Dendritic cell treated with granulocyte-macrophage colony-stimulating factor and Interleukin-4, amounts not matched to agents 40 ng/mL and 50 ng/mL, for 4 days (primary cell): ENCODE results near the gene PCSK9.
"Not testable (repeated sequence)": the region's sequence is repeated elsewhere in the genome, so short reads cannot be mapped to it uniquely, and the experiment has no call there.

Experiments used
- H3K27ac Mint-ChIP-seq: one replicate; pipeline ENCODE4 v1.8.0; 2022; ENCODE audit warnings: mild to moderate bottlenecking, mixed read lengths
- H3K27me3 Mint-ChIP-seq: one replicate; pipeline ENCODE4 v1.8.0; 2022; ENCODE audit warnings: mild to moderate bottlenecking, mixed read lengths
- H3K36me3 Mint-ChIP-seq: one replicate; pipeline ENCODE4 v1.8.0; 2022; ENCODE audit warnings: low read depth, mixed read lengths
- H3K4me1 Mint-ChIP-seq: one replicate; pipeline ENCODE4 v1.8.0; 2022; ENCODE audit warnings: low read depth, mixed read lengths
- H3K4me3 Mint-ChIP-seq: one replicate; pipeline ENCODE4 v1.8.0; 2022; ENCODE audit warnings: mild to moderate bottlenecking, moderate library complexity, mixed read lengths
- H3K9me3 Mint-ChIP-seq: one replicate; pipeline ENCODE4 v1.8.0; 2022; ENCODE audit warnings: mixed read lengths
- intact Hi-C: fragments of 100-400 bp; cut with micrococcal nuclease; formaldehyde crosslinking; loops from one replicate; pipeline ENCODE4 v1.15.0; 2022

PCSK9 gene

DNA sequence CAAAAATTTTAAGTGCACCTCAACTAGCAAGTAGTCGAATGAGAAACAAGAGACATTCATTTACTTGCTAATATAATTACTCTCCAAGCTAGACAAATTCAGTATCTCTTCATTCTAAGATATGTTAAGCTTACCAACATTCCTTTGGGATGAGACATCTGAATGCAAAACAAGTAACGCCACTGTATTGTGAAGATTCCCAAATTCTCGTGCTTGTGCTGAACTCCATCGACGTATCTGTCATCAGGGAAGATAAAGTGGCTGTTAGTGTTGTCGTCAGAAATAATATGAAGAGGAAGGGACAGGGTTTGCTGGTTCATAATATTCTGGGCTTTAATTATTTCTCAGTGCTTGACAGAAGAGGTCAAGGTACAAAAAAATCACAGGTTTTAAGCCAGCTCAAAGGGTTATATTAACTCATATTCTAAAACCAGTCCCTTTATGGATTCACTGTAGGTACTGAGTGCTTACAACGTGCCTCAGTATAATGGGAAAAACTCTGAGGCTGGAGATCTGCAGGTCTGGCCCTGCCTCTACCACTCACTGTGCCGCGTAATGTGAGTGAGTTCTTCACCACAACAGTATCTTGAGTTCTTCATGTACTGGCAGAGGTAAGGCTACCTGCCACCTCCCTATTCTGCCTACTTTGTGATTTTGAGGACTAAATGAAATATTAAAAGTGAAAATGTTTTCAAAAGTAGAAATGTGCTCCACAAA, 42.0 kb downstream of the PCSK9 start:
- no peaks in the 10 kb centered on the region for H3K27me3 Mint-ChIP-seq
- H3K4me1 Mint-ChIP-seq, result no peaks in the 10 kb centered on the region
- peaks cover 92% of the 10 kb centered on the region for H3K36me3 Mint-ChIP-seq
- H3K9me3 Mint-ChIP-seq, result no peaks in the 10 kb centered on the region
- no peak overlapping the region for H3K27ac Mint-ChIP-seq
- intact Hi-C loops, result no loop called here
- H3K4me3 Mint-ChIP-seq, result no peak overlapping the region

DNA sequence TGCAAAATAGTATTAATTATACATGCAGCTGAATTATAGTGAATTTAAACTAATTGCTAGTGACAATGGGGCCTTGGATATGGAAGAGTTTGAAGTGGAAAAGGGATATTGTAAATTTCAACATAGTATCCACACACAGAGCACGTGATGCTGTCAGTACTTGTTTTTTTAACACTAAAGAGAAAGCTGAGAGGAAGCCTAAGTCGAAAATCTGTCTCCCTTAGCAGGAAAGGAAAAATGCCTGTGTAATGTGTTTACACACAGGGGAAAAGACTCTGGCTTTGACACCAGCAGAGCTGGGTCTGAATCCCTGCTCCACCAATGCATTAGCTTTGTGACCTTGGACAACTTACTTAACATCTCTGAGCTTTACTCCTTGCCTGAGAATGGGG, 42.6 kb downstream of the PCSK9 start:
- Mint-ChIP-seq H3K27me3 (no peaks in the 10 kb centered on the region), H3K4me3 (no peak overlapping the region), H3K9me3 (no peaks in the 10 kb centered on the region), H3K36me3 (peaks cover 90% of the 10 kb centered on the region), H3K4me1 (no peaks in the 10 kb centered on the region), H3K27ac (no peak overlapping the region)
- intact Hi-C loops, result no loop called here

DNA sequence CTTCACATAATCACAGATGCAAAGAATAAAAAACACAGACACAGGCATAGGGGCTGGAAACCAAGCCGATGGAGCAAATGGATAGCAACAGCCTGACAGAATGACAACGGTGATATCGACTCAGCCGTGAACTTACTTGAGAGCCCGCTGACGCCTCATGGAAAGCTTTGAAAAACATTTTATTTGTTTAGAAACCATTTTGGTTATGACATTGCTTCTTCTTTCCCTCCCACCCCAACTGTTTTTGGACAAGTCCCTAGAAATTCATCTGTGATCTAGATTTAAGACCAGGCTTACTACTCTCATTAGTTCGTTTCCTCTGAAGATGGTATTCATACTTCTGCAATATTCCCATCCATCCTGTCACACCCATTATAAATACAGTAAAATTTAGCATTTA, 44.9 kb downstream of the PCSK9 start:
- Mint-ChIP-seq H3K36me3 (peaks cover 91% of the 10 kb centered on the region), H3K27ac (no peak overlapping the region), H3K4me1 (no peaks in the 10 kb centered on the region), H3K27me3 (no peaks in the 10 kb centered on the region), H3K4me3 (no peak overlapping the region), H3K9me3 (no peaks in the 10 kb centered on the region)
- intact Hi-C loops, result no loop called here

DNA sequence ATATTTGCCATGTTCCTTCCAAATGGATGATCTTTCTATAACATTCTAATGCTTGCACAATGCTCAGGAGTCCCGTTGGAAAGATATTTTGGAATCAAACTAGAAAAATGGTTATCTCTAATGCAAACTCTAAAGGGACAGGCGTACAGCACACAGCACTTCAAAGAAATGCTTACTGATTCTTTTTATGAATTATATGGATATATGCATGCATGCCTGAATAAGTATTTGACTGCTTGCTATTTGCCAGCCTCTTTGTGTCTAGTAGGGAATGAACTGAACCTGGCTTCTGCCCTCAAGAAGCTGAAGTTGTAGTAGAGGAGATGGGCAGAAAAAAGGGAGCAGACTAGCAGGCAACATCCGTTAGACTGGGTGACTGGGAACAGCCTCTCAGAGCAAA, 48.1 kb downstream of the PCSK9 start:
- intact Hi-C loops, result no loop called here
- Mint-ChIP-seq H3K4me3 (no peak overlapping the region), H3K36me3 (peaks cover 88% of the 10 kb centered on the region), H3K27ac (no peak overlapping the region), H3K4me1 (no peaks in the 10 kb centered on the region), H3K9me3 (no peaks in the 10 kb centered on the region), H3K27me3 (no peaks in the 10 kb centered on the region)

DNA sequence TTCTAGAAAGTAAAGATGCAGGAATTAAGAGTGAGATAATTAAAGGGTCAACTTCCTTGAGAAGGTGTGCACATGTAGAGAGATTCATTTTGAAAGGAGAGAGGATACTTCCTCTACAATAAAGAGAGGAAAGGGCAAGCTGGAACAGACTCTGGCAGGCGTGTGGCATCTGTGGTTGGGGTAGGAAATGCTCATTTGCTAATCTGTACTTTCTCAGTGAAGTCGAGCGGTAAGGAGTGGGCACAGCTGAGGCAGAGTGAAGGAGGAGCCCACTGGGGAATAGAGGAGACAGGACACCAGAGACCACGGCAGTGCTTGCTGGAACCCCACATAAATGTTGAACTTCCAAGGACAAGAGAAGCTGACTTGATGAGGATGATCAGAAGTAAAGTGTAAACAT, 49.1 kb downstream of the PCSK9 start:
- Mint-ChIP-seq H3K27me3 (no peaks in the 10 kb centered on the region), H3K36me3 (peaks cover 84% of the 10 kb centered on the region), H3K4me1 (no peaks in the 10 kb centered on the region), H3K9me3 (no peaks in the 10 kb centered on the region), H3K4me3 (no peak overlapping the region), H3K27ac (no peak overlapping the region)
- intact Hi-C loops, result no loop called here

DNA sequence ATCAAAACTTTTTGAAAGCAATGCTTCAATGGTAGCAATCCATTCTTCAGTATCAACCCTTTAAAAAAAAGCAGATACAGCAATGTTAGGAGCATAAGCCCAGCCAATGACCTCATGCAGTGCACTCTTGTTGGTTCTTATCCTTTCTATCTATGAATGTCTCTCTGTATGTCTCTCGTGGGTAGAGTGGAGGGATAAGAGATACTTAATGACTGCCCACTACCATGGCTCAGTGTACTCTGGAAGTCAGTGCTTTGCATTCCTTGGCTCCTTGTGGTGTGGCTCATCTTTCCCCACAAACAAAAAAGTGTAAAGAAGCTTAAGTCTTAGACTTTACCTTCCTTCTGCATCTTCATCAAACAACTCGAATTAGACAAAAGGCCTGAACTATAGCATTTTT, 50.3 kb downstream of the PCSK9 start:
- Mint-ChIP-seq H3K9me3 (no peaks in the 10 kb centered on the region), H3K36me3 (peaks cover 83% of the 10 kb centered on the region), H3K27me3 (no peaks in the 10 kb centered on the region), H3K27ac (no peak overlapping the region), H3K4me3 (no peak overlapping the region), H3K4me1 (no peaks in the 10 kb centered on the region)
- intact Hi-C loops, result no loop called here

DNA sequence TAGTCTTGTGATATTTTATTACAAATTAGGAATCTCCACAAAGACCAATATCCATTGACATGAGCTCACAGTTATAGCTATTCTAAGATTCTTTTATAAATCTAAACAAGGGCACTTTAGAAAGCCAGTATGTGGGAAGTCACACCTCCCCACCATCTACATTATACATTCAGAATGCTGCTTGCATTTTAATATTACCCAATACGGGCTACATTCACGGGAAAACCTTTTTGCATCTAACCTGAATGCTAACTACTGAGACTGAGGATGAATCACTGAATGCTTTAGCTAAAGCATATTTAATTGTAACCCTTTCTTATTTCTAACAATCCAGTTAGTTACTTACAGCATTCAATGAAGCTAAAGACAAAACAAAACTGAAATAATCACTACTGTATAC, 53.1 kb downstream of the PCSK9 start:
- no peaks in the 10 kb centered on the region for H3K27me3 Mint-ChIP-seq
- H3K4me1 Mint-ChIP-seq, result no peaks in the 10 kb centered on the region
- no peaks in the 10 kb centered on the region for H3K9me3 Mint-ChIP-seq
- no peak overlapping the region for H3K4me3 Mint-ChIP-seq
- peaks cover 89% of the 10 kb centered on the region for H3K36me3 Mint-ChIP-seq
- H3K27ac Mint-ChIP-seq, result no peak overlapping the region
- intact Hi-C loops, result no loop called here

DNA sequence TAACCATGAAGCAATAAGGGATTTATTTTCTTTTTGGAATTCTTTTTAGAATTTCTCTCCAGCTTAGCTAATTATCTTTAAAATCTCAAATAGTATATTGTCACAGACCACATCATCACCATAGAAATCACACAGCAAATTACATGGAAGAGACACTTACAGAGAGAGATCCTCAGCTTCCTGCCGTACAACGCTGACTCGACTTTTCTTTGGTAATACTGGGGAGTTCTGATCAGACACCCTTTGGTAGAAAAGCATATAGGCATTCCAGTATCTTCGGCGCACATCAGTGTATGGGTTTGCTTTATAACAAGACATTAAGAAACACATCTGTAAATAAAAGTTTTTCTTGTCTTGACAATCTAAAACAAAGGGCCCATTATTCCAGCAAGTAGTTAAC, 55.7 kb downstream of the PCSK9 start:
- peaks cover 89% of the 10 kb centered on the region for H3K36me3 Mint-ChIP-seq
- no peaks in the 10 kb centered on the region for H3K9me3 Mint-ChIP-seq
- H3K4me3 Mint-ChIP-seq, result no peak overlapping the region
- no peaks in the 10 kb centered on the region for H3K4me1 Mint-ChIP-seq
- intact Hi-C loops, result no loop called here
- no peaks in the 10 kb centered on the region for H3K27me3 Mint-ChIP-seq
- H3K27ac Mint-ChIP-seq, result no peak overlapping the region

DNA sequence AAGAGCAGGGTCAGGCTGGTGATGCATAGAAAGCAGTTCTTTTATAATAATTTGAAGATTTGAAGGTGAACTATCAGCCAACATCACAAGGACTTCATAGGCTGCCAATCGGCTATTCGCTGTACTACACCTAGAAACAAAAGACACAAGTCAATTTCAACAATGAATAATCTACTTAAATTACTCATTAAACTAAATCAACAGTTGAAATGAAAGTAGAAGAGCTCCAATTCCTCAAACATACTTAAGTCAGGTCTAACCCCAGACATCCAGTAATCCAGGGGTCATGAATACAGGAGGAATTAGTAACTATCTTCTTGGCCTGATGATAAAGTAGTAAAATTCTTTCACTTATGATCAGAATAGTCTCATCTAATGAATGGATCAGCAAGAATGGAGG, 64.5 kb downstream of the PCSK9 start:
- Mint-ChIP-seq H3K36me3 (peaks cover 90% of the 10 kb centered on the region), H3K4me3 (no peak overlapping the region), H3K4me1 (no peaks in the 10 kb centered on the region), H3K9me3 (no peaks in the 10 kb centered on the region), H3K27me3 (no peaks in the 10 kb centered on the region), H3K27ac (no peak overlapping the region)
- intact Hi-C loops, result no loop called here

DNA sequence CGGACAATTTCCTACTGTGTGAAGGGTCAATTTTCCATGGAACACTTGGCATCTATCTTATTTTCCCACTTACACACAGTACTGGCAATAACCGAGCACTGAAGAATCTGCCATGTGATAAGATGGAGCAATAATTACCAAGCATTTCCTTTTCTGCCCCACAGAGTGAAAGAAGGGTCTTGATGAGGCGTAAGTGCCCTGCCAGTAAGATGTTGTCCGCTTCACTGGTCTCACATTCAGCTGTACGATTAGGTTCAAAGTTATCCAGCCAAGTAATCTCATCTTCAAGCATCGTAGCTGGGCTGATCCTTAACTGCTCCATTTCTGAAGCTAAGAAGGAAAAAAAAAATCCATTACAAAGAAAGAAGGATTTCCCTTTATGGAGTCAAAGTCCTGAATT, 67.8 kb downstream of the PCSK9 start:
- Mint-ChIP-seq H3K27me3 (no peaks in the 10 kb centered on the region), H3K9me3 (no peaks in the 10 kb centered on the region), H3K4me1 (no peaks in the 10 kb centered on the region), H3K4me3 (no peak overlapping the region), H3K36me3 (peaks cover 82% of the 10 kb centered on the region), H3K27ac (no peak overlapping the region)
- intact Hi-C loops, result no loop called here

DNA sequence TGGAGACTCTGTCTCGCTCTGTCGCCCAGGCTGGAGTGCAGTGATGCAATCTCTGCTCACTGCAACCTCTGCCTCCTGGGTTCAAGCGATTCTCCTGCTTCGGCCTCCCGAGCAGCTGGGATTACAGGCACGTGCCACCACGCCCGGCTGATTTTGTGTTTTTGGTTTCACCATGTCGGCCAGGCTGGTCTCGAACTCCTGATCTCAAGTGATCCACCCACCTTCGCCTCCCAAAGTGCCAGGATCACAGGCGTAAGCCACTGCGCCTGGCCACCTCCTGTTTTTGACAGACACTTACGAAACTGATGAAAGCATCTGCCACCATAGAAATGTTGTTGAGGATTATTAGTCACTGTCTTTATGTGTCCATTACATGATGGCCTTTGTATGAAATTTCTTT, 69.7 kb downstream of the PCSK9 start:
- H3K9me3 Mint-ChIP-seq, H3K4me1 Mint-ChIP-seq, H3K4me3 Mint-ChIP-seq, intact Hi-C loops, H3K27me3 Mint-ChIP-seq, H3K27ac Mint-ChIP-seq: not testable (repeated sequence)
- H3K36me3 Mint-ChIP-seq, result peaks cover 88% of the 10 kb centered on the region
